NAMALWA (cell line): ENCODE results near the gene SNX22.

Experiments
- DNase-seq: peaks from one replicate; pipeline ENCODE4 v3.0.0-alpha.2; 2015; ENCODE audit warnings: low spot score

The SNX22 gene

DNA sequence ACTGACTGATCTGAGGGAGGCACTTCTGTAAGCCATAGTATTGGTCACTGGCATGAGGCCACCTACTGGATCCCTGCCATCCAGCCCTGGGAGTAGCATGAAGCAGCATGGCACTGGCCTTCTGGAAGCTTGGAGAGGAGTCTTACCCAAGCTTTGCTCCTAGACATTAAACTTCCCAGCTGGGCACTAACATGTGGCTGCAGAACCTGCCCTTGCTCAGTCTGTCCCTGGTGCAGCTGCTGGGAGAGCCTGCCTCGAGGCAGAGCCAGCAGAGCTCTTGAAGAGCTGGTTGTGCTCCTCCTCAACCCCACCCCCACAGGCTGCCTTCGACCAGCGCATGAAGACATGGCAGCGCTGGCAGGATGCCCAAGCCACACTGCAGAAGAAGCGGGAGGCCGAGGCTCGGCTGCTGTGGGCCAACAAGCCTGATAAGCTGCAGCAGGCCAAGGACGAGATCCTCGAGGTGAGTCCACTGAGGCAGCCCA is 17.1 kb upstream of the SNX22 start:
- DNase-seq = no peak

DNA sequence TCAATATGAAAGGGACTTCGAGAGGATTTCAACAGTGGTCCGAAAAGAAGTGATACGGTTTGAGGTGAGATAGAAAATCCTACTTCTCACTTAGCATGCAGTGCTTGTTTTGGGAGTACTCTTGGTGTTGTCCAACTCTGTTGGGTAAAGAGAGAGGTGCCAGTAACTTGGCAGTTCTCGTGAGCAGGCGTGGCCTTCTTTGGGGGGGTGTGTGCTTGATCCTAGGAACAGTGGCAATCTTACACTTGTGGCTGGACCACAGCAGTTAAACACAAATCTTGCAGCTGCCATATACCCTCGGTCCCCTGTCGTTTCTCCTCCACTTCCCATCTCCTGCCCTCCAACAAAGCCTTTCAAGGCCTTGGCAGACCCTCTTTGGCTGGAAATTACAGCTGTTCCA is 15.2 kb upstream of the SNX22 start:
- DNase-seq = no peak

DNA sequence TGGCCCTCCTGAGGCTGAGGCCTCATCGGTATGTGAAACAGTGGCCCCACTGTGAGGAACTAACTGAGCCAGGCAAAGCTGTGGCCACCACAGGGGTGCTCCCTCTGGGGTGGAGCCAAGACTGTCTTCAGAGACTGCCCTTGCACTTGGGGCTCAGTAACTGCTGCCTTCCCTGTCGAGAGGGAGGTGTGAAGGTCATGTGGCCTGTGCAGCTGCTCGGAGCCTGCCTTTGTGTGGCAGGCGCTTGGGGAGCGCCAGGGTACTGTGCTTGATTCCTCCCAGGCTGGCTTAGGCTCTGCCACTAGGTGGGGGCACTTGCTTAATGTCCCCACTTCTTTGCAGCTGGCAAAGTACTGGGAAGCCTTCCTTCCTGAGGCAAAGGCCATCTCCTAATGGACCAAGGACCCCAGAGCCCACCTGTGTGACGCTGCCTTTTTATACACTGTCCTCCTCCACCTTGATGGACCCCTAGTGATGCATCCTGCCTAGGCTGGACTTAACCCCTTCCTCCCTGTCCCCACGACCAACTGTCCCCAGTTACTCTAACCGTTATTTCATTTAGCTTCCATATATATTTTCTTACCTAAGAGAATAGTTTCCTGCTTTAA is 14.2 kb upstream of the SNX22 start:
- peak; percentile 35 for DNase-seq

- DNase-seq = no peak
Observed at GRCh38 chr15:64138331-64138941, 13.1 kb upstream of the SNX22 start.

DNA sequence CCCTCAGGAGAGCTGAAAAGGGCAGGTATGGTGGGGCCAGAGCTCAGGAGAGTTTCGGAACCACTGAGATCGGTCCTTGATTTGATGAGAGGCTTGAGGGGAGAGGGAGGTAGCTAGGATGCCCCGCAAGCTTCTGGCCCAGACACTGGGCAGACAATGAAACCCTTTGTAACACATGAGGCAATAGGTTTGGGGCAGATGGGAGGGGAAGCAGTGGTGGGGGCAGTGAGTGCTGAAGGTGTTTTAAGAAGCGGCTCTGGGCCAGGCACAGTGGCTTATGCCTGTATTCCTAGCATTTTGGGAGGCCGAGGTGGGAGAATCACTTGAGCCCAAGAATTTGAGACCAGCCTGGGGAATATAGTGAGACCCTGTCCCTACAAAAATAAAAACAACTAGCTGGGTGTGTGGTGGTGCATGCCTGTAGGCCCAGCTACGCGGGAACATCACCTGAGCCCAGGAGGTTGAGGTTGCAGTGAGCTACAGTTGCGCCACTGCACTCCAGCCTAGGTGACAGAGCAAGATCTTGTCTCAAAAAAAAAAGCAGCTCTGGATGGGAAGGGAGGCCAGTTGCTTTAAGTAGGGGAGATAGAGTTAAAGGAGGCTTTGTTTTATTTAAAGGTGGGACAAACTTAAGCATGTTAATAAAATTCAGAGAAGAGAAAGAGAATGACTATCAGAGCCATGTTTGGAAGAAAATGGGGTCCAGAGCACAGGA is 9.6 kb upstream of the SNX22 start:
- DNase-seq = no peak

DNA sequence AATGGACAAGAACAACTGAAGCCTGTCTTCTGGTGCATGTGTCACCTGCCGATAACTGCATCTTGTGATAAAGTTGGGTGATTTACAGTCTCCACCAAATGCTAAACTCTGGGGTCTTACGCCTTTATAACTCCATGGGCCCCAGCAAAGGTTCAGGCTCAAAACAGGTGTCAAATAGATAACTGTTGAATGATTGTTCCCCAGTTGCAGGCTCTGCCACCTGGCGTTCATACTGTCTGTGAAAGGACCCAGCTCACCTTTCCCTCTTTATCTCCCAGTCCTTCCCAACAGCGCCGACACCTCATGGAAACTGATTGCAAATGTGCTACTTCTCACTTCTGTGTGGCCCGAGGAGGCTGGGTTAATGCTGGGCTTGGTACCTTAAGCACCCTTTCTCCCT is 8.3 kb upstream of the SNX22 start:
- DNase-seq = no peak

DNA sequence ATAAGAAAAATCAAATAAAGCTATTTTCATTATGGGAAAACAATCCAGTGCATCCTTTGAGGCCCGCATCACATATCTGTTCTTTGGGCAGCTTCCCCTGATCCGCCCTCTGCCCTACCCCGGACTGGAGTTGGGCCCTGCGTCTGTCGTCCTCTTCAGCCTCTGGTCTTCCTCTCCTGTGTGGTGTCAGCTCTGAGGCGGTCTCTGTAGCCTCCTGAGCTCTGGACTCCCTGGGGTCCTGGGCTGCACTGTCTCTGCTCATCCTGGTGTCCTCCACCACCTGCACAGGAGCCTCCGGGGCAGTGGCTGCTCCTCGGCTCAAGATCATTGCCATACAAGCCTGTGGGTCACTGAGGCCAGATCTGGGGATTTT is 7.4 kb upstream of the SNX22 start:
- no peak for DNase-seq

DNA sequence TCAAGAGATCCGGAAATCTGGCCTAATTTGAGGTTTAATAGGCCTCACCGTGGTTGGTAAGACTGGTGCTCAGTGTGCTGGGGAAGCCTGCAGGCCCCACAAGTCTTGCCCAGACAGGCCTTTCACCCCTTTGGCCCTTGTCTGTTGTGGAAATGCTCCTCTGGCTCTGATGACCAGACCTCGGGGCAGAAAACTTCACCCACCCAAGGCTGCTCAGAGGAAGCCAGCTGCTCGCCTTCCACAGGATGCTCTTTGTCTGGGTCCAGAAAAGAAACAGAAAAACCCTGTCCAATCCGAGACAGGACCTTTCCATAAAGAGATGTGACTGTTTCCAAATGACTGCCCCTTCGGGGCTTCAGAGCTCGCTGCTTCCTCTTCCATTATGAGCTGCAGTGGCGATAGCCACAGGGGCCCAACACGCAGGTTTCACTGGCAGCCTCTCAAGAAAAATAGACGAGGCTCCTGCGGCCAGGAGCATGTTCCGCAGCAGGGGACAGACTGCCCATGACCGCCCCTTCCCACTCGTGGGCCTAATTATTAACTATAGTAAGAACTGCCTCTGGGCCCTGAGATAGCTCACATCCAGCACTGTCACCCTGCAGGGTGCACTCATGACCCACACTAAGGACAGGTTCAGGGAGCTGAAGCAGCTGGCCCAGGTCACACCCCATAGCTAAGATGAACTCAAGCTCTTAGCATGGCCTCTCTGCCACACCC is 6.8 kb upstream of the SNX22 start:
- DNase-seq = no peak

GRCh38 chr15:64146041-64146440 is 5.5 kb upstream of the SNX22 start:
- DNase-seq = no peak

GRCh38 chr15:64146520-64146884 is 5.0 kb upstream of the SNX22 start:
- no peak for DNase-seq

DNA sequence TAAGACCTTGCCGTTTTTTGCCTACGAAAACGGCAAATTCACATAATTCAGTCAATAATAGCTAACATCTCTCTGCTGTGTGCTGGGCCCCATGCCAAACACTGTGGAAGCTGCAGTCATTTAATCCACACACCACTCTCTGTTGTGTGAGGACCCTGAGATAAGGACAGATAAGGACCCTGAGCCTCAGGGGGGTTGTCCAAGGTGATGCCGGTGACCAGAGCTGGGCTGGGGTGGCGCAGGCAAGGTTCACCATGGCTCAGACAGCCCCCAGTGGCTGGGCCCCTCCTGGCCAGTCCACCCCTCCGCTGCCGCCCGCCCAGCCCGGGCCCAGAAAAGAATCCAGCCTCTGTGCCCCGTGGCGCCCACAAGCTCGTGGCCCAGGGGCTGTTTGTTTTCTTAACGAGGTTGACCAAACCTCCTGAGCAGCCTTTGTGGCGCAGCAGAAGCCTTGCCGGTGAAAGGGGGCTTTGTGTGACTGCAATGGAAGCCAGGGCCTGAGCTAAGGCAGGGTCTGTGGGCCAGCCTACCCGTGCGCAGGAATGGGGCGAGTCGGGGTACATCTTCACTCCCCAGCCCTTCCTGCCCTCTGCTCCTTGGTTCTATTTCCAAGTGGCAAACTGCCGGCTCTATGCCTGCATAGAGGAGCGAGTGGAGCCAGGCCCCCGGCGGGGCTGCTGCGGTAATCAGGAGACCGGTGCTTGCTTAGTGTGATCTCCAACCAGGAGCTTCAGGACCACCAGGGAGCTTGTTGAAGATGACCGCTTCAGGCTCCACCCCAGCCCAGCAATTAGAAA is 4.4 kb upstream of the SNX22 start:
- DNase-seq = no peak

GRCh38 chr15:64148168-64148567 is 3.4 kb upstream of the SNX22 start:
- DNase-seq = no peak

- no peak for DNase-seq
Observed at GRCh38 chr15:64148581-64148980, 3.0 kb upstream of the SNX22 start.

DNA sequence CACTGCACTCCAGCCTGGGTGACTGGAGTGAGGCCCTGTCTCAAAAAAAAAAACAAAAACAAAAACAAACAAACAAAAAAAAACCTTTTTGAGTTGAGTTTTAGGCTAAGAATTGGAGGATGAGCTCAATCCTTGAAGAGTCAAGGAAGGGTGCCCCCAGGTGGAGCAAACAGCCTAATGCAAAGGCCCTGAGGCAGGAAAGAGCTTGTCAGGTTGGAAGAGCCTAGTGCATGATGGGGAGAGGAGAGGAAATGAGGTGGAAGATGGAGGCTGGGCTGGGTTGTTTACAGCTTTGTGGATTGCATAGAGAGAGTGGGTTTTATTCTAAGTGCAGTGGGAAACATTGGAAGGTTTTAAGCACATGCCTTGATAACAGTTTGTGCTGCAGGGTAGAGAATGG is 2.1 kb upstream of the SNX22 start:
- peak; percentile 58 for DNase-seq

GRCh38 chr15:64149893-64150578 is 1.5 kb upstream of the SNX22 start:
- no peak for DNase-seq

GRCh38 chr15:64152507-64153387 is 1.2 kb downstream of the SNX22 start:
- peak; percentile 86 for DNase-seq

- peak; percentile 98 for DNase-seq
Observed at GRCh38 chr15:64153480-64154367, 2.2 kb downstream of the SNX22 start.

- no peak for DNase-seq
Observed at GRCh38 chr15:64155802-64156651, 4.5 kb downstream of the SNX22 start.
